H1 (cell line): Measurements from ENCODE around the gene U2AF1L4. TPM values are rescaled to one million over a fixed set of nuclear protein-coding genes. Genes with fewer than 3 reads are reported as not detected.

Source experiments
- CTCF ChIA-PET: fragments of 300-600 bp; sonication (Branson Sonifier 250); formaldehyde crosslinking; loops from one replicate; lab custom pipeline; 2021; ENCODE audit not compliant: partially characterized antibody; lab: Charles Lee
- POLR2A ChIA-PET: fragments of 300-600 bp; sonication (Branson Sonifier 250); formaldehyde crosslinking; loops from one replicate; lab custom pipeline; 2021; ENCODE audit warnings: inconsistent platforms; ENCODE audit not compliant: partially characterized antibody; lab: Charles Lee
- DNase-seq, 2 experiments: peaks; one replicate each; pipeline versions ENCODE4 v3.0.0 to v3.0.0-alpha.2; 2010 to 2022; ENCODE audit warnings: low spot score in 2 of 2, low read depth in 1 of 2, mixed read lengths in 1 of 2
- FAIRE-seq: peaks from 2 replicates; lab custom pipeline; 2011; peaks lifted over from hg19 to GRCh38; lab: Jason Lieb, UNC
- H2AFZ ChIP-seq: 2 replicates; pipeline ENCODE4 v1.8.1; 2012; ENCODE audit warnings: low read length, inconsistent platforms
- H2AK5ac ChIP-seq: 2 replicates; pipeline ENCODE4 v1.6.1; 2013; ENCODE audit warnings: low read depth, low read length
- H2BK120ac ChIP-seq: replicated peaks from 2 replicates; pipeline ENCODE3; 2013; ENCODE audit warnings: low read depth, low read length, inconsistent platforms
- H2BK12ac ChIP-seq: 2 replicates; pipeline ENCODE4 v1.6.1; 2013; ENCODE audit warnings: low read depth, low read length
- H2BK15ac ChIP-seq: 2 replicates; pipeline ENCODE4 v1.6.1; 2013; ENCODE audit warnings: low read length
- H2BK20ac ChIP-seq: 2 replicates; pipeline ENCODE4 v1.6.1; 2013; ENCODE audit warnings: low read length
- H2BK5ac ChIP-seq: 2 replicates; pipeline ENCODE4 v1.6.1; 2013; ENCODE audit warnings: low read depth, low read length
- H3K14ac ChIP-seq: 2 replicates; pipeline ENCODE4 v1.6.1; 2013; ENCODE audit warnings: inconsistent platforms; ENCODE audit not compliant: insufficient read length
- H3K18ac ChIP-seq: 2 replicates; pipeline ENCODE4 v1.6.1; 2013; ENCODE audit warnings: low read length; ENCODE audit errors: extremely low read depth
- H3K23ac ChIP-seq: 2 replicates; pipeline ENCODE4 v1.6.1; 2013; ENCODE audit warnings: inconsistent platforms; ENCODE audit not compliant: insufficient read length
- H3K23me2 ChIP-seq: 2 replicates; pipeline ENCODE4 v1.6.1; 2013; ENCODE audit warnings: low read depth, low read length
- H3K27ac ChIP-seq: 2 replicates; pipeline ENCODE4 v1.6.1; 2011; ENCODE audit warnings: low read depth, low read length, inconsistent platforms
- H3K27me3 ChIP-seq, 4 experiments: replicated peaks in 1 of 4; 1 replicate in 1 of 4; 2 replicates in 3 of 4; pipeline versions ENCODE4 v1.6.1 to v1.8.1; 2011 to 2013; ENCODE audit warnings: low read length in 3 of 4, mild to moderate bottlenecking in 3 of 4, inconsistent platforms in 2 of 4, mixed read lengths in 2 of 4, moderate library complexity in 1 of 4; ENCODE audit not compliant: control insufficient read depth in 3 of 4, insufficient read depth in 3 of 4; ENCODE audit errors: extremely low read depth in 1 of 4
- H3K36me3 ChIP-seq, 4 experiments: 2 replicates each; pipeline versions ENCODE4 v1.6.1 to v1.8.1; 2011 to 2013; ENCODE audit warnings: mild to moderate bottlenecking in 4 of 4, low read length in 3 of 4, moderate library complexity in 2 of 4, control low read depth in 1 of 4, inconsistent platforms in 1 of 4; ENCODE audit not compliant: insufficient read depth in 4 of 4, control insufficient read depth in 2 of 4
- H3K4ac ChIP-seq: replicated peaks from 2 replicates; pipeline ENCODE3; 2013; ENCODE audit warnings: low read length, low read depth, mixed read lengths, inconsistent platforms; ENCODE audit not compliant: insufficient read length
- H3K4me1 ChIP-seq, 4 experiments: replicated peaks in 1 of 4; 1 replicate in 1 of 4; 2 replicates in 3 of 4; pipeline versions ENCODE4 v1.6.1 to v1.8.1; 2011 to 2013; ENCODE audit warnings: low read length in 3 of 4, inconsistent platforms in 2 of 4, mixed read lengths in 1 of 4; ENCODE audit not compliant: insufficient read depth in 4 of 4, control insufficient read depth in 3 of 4
- H3K4me2 ChIP-seq, 2 experiments: 2 replicates each; pipeline versions ENCODE4 v1.6.1 to v1.8.1; 2011 to 2013; ENCODE audit warnings: low read depth in 2 of 2, low read length in 2 of 2, control low read depth in 1 of 2, inconsistent platforms in 1 of 2, mild to moderate bottlenecking in 1 of 2; ENCODE audit not compliant: insufficient read depth in 1 of 2
- H3K4me3 ChIP-seq, 4 experiments: fragments of 200-600, 300-600 bp in 1 of 4; sonication (generic), shearing (Covaris generic), sonication (Bioruptor Twin) in 1 of 4; 2 replicates each; pipeline versions ENCODE4 v1.5.1 to v1.8.1; 2011 to 2016; ENCODE audit warnings: low read length in 4 of 4, low read depth in 3 of 4, control low read depth in 2 of 4, inconsistent platforms in 2 of 4, mild to moderate bottlenecking in 2 of 4, mixed read lengths in 1 of 4, moderate library complexity in 1 of 4; ENCODE audit not compliant: insufficient read depth in 2 of 4; ENCODE audit errors: extremely low read depth in 1 of 4
- H3K56ac ChIP-seq: replicated peaks from 2 replicates; pipeline ENCODE3; 2013; ENCODE audit warnings: low read depth, mild to moderate bottlenecking, mixed read lengths, low read length, inconsistent platforms; ENCODE audit not compliant: insufficient read length
- H3K79me1 ChIP-seq: 2 replicates; pipeline ENCODE4 v1.6.1; 2013; ENCODE audit warnings: low read depth, low read length, control low read depth
- H3K79me2 ChIP-seq, 2 experiments: 2 replicates each; pipeline versions ENCODE4 v1.6.1 to v1.8.1; 2012 to 2013; ENCODE audit warnings: low read length in 2 of 2, mild to moderate bottlenecking in 2 of 2, inconsistent platforms in 1 of 2; ENCODE audit not compliant: insufficient read depth in 2 of 2, control insufficient read depth in 1 of 2
- H3K9ac ChIP-seq, 4 experiments: replicated peaks in 1 of 4; 1 replicate in 1 of 4; 2 replicates in 3 of 4; pipeline versions ENCODE4 v1.6.1 to v1.8.1; 2011 to 2013; ENCODE audit warnings: low read depth in 3 of 4, low read length in 3 of 4, control low read depth in 2 of 4, mild to moderate bottlenecking in 2 of 4, moderate library complexity in 2 of 4, inconsistent platforms in 1 of 4; ENCODE audit errors: extremely low read depth in 1 of 4
- H3K9me3 ChIP-seq, 2 experiments: 2 replicates each; pipeline versions ENCODE4 v1.6.1 to v1.8.1; 2012 to 2013; ENCODE audit warnings: mild to moderate bottlenecking in 2 of 2, moderate library complexity in 2 of 2, control low read depth in 1 of 2, inconsistent platforms in 1 of 2, low read depth in 1 of 2, low read length in 1 of 2, mixed read lengths in 1 of 2; ENCODE audit not compliant: insufficient read depth in 2 of 2
- H4K20me1 ChIP-seq, 2 experiments: replicated peaks in 1 of 2; 2 replicates each; pipeline versions ENCODE3 to v1.8.1; 2011 to 2013; ENCODE audit warnings: inconsistent platforms in 2 of 2, low read length in 2 of 2, mild to moderate bottlenecking in 1 of 2; ENCODE audit not compliant: insufficient read depth in 2 of 2, control insufficient read depth in 1 of 2
- H4K5ac ChIP-seq: 2 replicates; pipeline ENCODE4 v1.6.1; 2013; ENCODE audit warnings: low read length, low read depth, mixed read lengths, inconsistent platforms; ENCODE audit not compliant: insufficient read length
- H4K8ac ChIP-seq: 2 replicates; pipeline ENCODE4 v1.8.0; 2013; ENCODE audit warnings: mild to moderate bottlenecking, moderate library complexity, low read length, inconsistent platforms; ENCODE audit not compliant: insufficient read depth; ENCODE audit errors: extremely low read depth
- H4K91ac ChIP-seq: replicated peaks from 2 replicates; pipeline ENCODE3; 2013; ENCODE audit warnings: low read length, mixed read lengths, inconsistent platforms; ENCODE audit not compliant: insufficient read length
- BRCA1 ChIP-seq: IDR thresholded peaks from 2 replicates; pipeline ENCODE4 v1.6.1; 2012; ENCODE audit warnings: low read depth, low read length, improper control_type of control experiment
- CBX5 ChIP-seq: fragments of 300-800, 300-1000 bp; sonication (generic); IDR thresholded peaks from 2 replicates; pipeline ENCODE4 v1.7.1; 2016; ENCODE audit warnings: antibody characterized with exemption, low read length, low read depth
- CREB1 ChIP-seq: IDR thresholded peaks from 2 replicates; pipeline ENCODE4 v1.6.1; 2012; ENCODE audit warnings: inconsistent platforms
- CTBP2 ChIP-seq: IDR thresholded peaks from 2 replicates; pipeline ENCODE4 v1.7.0; 2011; ENCODE audit warnings: borderline replicate concordance, mild to moderate bottlenecking, moderate library complexity, mixed read lengths, low read length; ENCODE audit not compliant: insufficient read depth, insufficient read length
- KDM4A ChIP-seq: IDR thresholded peaks from one replicate; pipeline ENCODE4 v1.7.1; 2012; ENCODE audit warnings: low read depth, mild to moderate bottlenecking, moderate library complexity, low read length, inconsistent platforms; ENCODE audit not compliant: severe bottlenecking
- NANOG ChIP-seq: IDR thresholded peaks from 2 replicates; pipeline ENCODE4 v1.6.1; 2011; ENCODE audit warnings: low read length, low read depth, mild to moderate bottlenecking, inconsistent platforms; ENCODE audit not compliant: insufficient read depth, poor library complexity, severe bottlenecking
- POLR2AphosphoS5 ChIP-seq: IDR thresholded peaks from 2 replicates; pipeline ENCODE4 v1.6.1; 2011; ENCODE audit warnings: low read depth, low read length
- RFX5 ChIP-seq: IDR thresholded peaks from 2 replicates; pipeline ENCODE4 v1.6.1; 2011; ENCODE audit warnings: low read depth, low read length, improper control_type of control experiment, borderline replicate concordance
- SP4 ChIP-seq: IDR thresholded peaks from 2 replicates; pipeline ENCODE4 v1.6.1; 2012; ENCODE audit warnings: low read length, inconsistent platforms
- WGBS, 2 experiments: shearing (Covaris generic) in 1 of 2; methylation state at CpG; one replicate each; pipeline versions ENCODE4 v1.1.6 to v1.1.7; 2013 to 2015; ENCODE audit warnings: low lambda C conversion rate in 2 of 2, mixed read lengths in 2 of 2, inconsistent platforms in 1 of 2, low coverage in 1 of 2, missing lambda C conversion rate in 1 of 2; ENCODE audit not compliant: insufficient replicate concordance in 2 of 2, insufficient coverage in 1 of 2, insufficient read length in 1 of 2; ENCODE audit errors: extremely low coverage in 1 of 2, missing lambda C conversion rate in 1 of 2; 5-methylcytosine and 5-hydroxymethylcytosine counted together
- polyA plus RNA-seq, 7 experiments: library from polyadenylated mRNA; depleted of rRNA in 3 of 7; stranded (reverse) in 5 of 7; unstranded in 2 of 7; fragments of >200 nt in 5 of 7; fragments of 200-250 nt in 2 of 7; gene quantifications; 1 replicate in 5 of 7; 2 replicates in 1 of 7; 4 replicates in 1 of 7; pipeline versions ENCODE4 v1.2.1 to v1.2.3, GENCODE V29; 2011 to 2013; ENCODE audit warnings: missing spikeins in 2 of 7, mixed read lengths in 2 of 7
- total RNA-seq: library from RNA; stranded (reverse); fragmentation: NEBNext Ultra II Directional; extraction: Animal tissue kit (Norgen Biotek cat#: 25700); gene quantifications from 2 replicates; pipeline ENCODE4 v1.2.1, GENCODE V29; 2021
- TF ChIP-seq, protein P1 (sequence below): IDR thresholded peaks from 2 replicates; pipeline ENCODE4 v1.6.1; 2012; ENCODE audit warnings: inconsistent platforms
- TF ChIP-seq, protein P2 (sequence below): IDR thresholded peaks from 2 replicates; pipeline ENCODE4 v1.6.1; 2012; ENCODE audit warnings: inconsistent platforms

Gene U2AF1L4
- total and polyA plus RNA-seq, 2 of the 8 experiments (the other 6 are each of a cell fraction or from before 2014, with no cell fraction given) = 15.1 to 32.7 TPM

DNA sequence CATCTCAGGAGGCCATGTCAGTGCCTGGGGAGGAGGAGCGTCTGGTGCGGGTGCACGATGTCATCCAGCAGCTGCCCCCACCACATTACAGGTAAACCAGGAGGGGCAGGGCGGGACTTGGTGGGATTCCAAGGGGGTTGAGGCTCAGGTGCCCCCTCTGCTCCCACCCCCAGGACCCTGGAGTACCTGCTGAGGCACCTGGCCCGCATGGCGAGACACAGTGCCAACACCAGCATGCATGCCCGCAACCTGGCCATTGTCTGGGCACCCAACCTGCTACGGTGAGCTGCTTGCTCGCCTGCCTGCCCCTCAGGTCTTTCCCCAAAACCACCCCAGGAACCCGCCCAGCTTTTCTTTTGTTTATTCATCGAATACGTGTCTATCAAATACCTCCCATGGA lies 37.4 kb upstream of the U2AF1L4 start:
- H4K8ac ChIP-seq = no peak overlapping the region; the same call in 1 of the 2 replicates
- no peak overlapping the region for H3K27ac ChIP-seq
- H3K23ac ChIP-seq = no peak overlapping the region
- no peak overlapping the region for H3K4me2 ChIP-seq
- H2BK15ac ChIP-seq = no peak overlapping the region
- no peak overlapping the region for H2BK120ac ChIP-seq
- no peak overlapping the region for H3K4ac ChIP-seq
- H3K27me3 ChIP-seq = peaks cover 0 to 4% (median 0%) of the 10 kb centered on the region in 4 experiments; a peak in 1 of 7 replicates
- H3K18ac ChIP-seq = no peak overlapping the region
- H2AFZ ChIP-seq = no peak overlapping the region
- H2BK20ac ChIP-seq = no peak overlapping the region
- H3K14ac ChIP-seq = no peak overlapping the region
- peaks cover 0 to 12% of the 10 kb centered on the region in 2 experiments for H4K20me1 ChIP-seq
- 91% methylated on average over 12 of the region's 12 CpGs; no CpG with 5 or more reads in 1 of the 2 experiments for WGBS, 2 experiments
- H3K4me1 ChIP-seq = peaks cover 0 to 18% (median 6%) of the 10 kb centered on the region in 4 experiments; a peak in 6 of 7 replicates
- FAIRE-seq (no peak), DNase-seq (no peak)
- H3K23me2 ChIP-seq = peaks cover 11% of the 10 kb centered on the region
- H2BK5ac ChIP-seq = no peak overlapping the region
- H4K5ac ChIP-seq = no peak overlapping the region
- H3K9me3 ChIP-seq = no peaks in the 10 kb centered on the region
- no peaks in the 10 kb centered on the region; the same call in 1 of the 2 replicates for H3K79me1 ChIP-seq
- H3K9ac ChIP-seq = no peak overlapping the region
- H2BK12ac ChIP-seq = no peak overlapping the region
- no peak overlapping the region for H4K91ac ChIP-seq
- no peaks in the 10 kb centered on the region for H3K79me2 ChIP-seq
- H3K36me3 ChIP-seq = no peaks in the 10 kb centered on the region
- H2AK5ac ChIP-seq = 0 out of 2 replicates have a peak overlapping the region, but pooled peaks have one; percentile 82
- ChIA-PET POLR2A (interaction anchor here (1.1 to 1.8 kb wide), 2 partner anchors 34 to 42 kb away, joined by 4 read pairs; no protein-coding TSS in a partner anchor), CTCF (interaction anchor here (1.0 to 1.2 kb wide), 4 partner anchors 15 to 44 kb away, joined by 3 to 5 read pairs (median 4); no protein-coding TSS in a partner anchor)
- no peak overlapping the region for H3K4me3 ChIP-seq
- no peak overlapping the region for H3K56ac ChIP-seq
- TF ChIP-seq POLR2AphosphoS5 = no peak
- TF ChIP-seq, protein P1, sequence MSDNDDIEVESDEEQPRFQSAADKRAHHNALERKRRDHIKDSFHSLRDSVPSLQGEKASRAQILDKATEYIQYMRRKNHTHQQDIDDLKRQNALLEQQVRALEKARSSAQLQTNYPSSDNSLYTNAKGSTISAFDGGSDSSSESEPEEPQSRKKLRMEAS = no peak
- no peak for TF ChIP-seq SP4
- TF ChIP-seq CTBP2 = no peak
- no peak for TF ChIP-seq CREB1
- TF ChIP-seq NANOG = no peak
- no peak for TF ChIP-seq RFX5
- TF ChIP-seq BRCA1 = no peak
- TF ChIP-seq KDM4A = no peak
- TF ChIP-seq, protein P2, sequence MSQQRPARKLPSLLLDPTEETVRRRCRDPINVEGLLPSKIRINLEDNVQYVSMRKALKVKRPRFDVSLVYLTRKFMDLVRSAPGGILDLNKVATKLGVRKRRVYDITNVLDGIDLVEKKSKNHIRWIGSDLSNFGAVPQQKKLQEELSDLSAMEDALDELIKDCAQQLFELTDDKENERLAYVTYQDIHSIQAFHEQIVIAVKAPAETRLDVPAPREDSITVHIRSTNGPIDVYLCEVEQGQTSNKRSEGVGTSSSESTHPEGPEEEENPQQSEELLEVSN = no peak
- no peak for TF ChIP-seq CBX5
